ENCODE data around the gene SDS. TPM values are rescaled to one million over a fixed set of nuclear protein-coding genes. Genes with fewer than 3 reads are reported as not detected.
"Not testable (repeated sequence)": the region's sequence is repeated elsewhere in the genome, so short reads cannot be mapped to it uniquely, and the experiment has no call there.

Gene SDS
- total RNA-seq, 4 donors from 2014 or later = 0.63 TPM; not detected in 3

DNA sequence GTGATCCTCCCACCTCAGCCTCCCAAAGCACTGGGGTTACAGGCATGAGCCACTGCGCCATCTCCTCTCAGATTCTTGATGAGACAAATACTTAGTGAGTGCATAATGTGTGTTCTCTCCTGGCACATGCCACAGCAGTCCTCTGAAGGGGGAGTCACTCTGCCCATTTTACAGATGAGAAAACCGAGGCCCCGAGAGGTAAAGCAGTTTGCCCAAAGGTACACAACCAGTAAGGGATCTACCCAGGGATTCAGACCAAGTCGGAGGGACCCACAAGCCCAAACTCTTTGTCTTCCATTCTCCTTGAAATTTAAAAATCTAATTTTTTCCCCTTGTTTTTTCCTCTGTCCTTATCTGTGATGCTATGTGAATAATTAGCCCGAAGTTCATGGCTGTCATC lies 39.0 kb downstream of the SDS start:
- WGBS, 2 donors = 98% methylated on average over 5 of the region's 5 CpGs
- intact Hi-C loops (cut with DNase I; ENCODE audit: low total_unique reads) = no loop called here
- TF ChIP-seq, protein P1, sequence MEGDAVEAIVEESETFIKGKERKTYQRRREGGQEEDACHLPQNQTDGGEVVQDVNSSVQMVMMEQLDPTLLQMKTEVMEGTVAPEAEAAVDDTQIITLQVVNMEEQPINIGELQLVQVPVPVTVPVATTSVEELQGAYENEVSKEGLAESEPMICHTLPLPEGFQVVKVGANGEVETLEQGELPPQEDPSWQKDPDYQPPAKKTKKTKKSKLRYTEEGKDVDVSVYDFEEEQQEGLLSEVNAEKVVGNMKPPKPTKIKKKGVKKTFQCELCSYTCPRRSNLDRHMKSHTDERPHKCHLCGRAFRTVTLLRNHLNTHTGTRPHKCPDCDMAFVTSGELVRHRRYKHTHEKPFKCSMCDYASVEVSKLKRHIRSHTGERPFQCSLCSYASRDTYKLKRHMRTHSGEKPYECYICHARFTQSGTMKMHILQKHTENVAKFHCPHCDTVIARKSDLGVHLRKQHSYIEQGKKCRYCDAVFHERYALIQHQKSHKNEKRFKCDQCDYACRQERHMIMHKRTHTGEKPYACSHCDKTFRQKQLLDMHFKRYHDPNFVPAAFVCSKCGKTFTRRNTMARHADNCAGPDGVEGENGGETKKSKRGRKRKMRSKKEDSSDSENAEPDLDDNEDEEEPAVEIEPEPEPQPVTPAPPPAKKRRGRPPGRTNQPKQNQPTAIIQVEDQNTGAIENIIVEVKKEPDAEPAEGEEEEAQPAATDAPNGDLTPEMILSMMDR (IDR thresholded peaks at IDR 0.05) = no peak
- DNase-seq (ENCODE audit: low spot score in 2 of 2) = no peak
- no peak overlapping the region for H3K4me3 ChIP-seq (ENCODE audit: low read depth, poor library complexity, severe bottlenecking)

DNA sequence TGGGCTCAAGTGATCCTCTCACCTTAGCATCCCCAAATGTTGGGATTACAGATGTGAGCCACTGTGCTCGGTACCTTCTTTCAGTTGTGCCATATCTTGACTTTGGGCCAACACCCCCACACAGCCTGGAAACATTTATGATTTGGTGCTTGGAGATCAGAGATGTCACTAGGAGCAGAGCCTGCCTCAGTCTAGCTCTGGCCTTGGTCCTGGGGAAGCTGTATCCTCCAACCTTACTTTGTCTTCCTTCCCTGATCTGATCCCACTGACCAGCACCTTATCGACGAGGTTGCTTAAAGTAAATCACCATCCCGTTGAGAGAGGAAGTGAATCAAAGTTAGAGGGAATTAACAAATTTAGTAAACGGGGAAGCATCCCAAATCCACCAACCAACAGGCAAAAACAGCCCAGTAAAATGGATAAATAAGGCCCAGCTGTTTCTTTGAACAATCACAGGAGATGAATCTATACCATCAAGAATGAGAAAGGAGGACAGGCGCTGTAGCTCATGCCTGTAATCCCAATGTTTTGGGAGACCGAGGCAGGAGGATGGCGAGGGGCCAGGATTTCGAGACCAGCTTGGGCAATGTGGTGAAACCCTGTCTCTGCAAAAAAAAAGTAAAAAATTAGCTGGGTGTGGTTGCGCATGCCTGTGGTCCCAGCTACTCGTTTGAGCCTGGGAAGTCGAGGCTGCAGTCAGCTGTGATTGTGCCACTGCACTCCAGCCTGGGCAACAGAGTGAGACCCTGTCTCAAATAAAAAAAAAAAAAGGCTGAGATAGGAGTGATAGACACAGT lies 41.9 kb downstream of the SDS start:
- intact Hi-C loops (cut with DNase I; ENCODE audit: low total_unique reads) = no loop called here
- H3K4me3 ChIP-seq (ENCODE audit: low read depth, poor library complexity, severe bottlenecking) = no peak overlapping the region
- 58 to 59% methylated on average over 12 of the region's 12 CpGs for WGBS, 2 donors
- peak in 1 of 2 donors; percentile 88 for DNase-seq (ENCODE audit: low spot score in 2 of 2)
- TF ChIP-seq POLR2A (IDR thresholded peaks at IDR 0.05) = no peak
- TF ChIP-seq, protein P1 (IDR thresholded peaks at IDR 0.05) = no peak

DNA sequence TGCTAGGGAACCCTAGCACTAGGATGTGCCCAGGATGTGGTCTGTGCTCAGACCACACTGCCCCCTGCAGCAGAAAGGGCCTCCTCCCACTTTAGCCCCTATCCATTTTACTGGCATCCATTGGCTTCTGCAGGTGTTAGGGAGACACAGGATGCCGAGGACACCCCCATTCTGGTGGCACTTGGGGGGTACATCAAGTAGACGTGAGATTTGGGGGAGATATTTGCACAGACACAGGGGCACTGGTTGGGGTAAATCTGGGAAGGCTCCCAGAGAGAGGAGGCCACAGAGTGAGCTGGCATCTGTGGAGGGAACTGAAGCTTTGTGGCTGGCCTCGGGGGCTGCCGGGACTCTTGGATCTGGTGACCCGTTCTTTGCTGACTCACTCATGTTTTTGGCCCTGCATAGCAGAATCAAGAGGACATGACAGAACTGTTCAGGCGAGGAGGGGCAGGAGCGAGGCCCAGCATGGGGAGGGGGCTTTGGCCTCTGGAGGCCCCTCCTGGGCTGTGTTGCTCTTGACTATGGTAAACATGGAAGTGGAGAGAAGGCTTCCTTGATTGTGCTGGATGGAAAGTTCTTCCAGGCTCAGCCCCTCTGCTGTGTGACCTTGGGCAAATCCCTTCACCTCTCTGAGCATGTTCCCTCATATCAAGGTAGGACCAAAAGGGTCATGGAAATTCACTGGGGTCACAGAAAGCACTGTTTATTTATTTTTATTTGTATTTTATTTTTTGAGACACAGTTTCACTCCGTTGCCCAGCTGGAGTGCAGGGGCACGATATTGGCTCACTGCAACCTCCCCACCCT lies 43.5 kb downstream of the SDS start:
- intact Hi-C loops (cut with DNase I; ENCODE audit: low total_unique reads) = no loop called here
- no peak for TF ChIP-seq POLR2A (IDR thresholded peaks at IDR 0.05)
- TF ChIP-seq, protein P1 (IDR thresholded peaks at IDR 0.05) = no peak
- DNase-seq (ENCODE audit: low spot score in 2 of 2) = peak in 1 of 2 donors; percentile 22
- H3K4me3 ChIP-seq (ENCODE audit: low read depth, poor library complexity, severe bottlenecking) = no peak overlapping the region
- WGBS, 2 donors = 60 to 64% methylated on average over 9 of the region's 9 CpGs

DNA sequence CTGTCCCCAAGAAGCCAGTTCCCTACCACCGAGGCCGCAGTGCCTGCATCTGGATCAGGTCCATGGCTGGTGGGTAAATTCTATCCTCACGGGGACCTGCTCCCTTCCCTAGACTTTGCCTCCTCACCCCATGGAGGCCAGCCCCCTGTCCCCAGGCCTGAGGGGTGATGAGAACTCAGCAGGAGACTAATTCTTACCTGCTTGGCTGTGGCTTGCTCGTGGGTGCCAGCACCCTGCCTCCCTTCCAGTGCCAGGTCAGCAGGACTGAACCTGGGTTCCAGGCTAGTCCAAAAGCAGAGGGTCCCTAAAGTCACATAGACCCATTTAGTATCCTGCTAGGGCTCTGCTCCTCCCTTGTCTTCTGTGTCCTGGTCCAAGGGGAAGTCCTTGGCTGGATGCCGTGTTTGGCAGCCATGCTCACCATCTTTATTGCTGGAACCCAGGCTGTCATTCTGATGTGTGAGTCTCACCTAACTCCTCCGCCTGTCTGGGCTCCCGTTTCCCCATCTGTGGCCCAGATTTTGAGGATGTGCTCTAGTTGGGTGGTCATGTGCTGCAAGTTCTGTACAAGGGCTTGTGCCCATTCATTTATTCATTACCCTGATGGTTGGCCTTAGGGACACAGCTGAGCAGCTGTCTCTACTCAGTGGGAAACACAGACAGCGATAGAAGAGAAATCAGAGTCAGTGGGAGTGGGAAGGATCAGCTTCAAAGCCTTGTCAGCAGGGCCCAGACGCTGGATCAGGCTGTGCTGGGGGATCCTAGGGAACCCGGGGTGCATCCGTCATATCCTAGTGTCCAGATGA lies 44.4 kb downstream of the SDS start:
- 30 to 34% methylated on average over 11 of the region's 11 CpGs for WGBS, 2 donors
- intact Hi-C loops (cut with DNase I; ENCODE audit: low total_unique reads) = no loop called here
- TF ChIP-seq, protein P1 (IDR thresholded peaks at IDR 0.05) = no peak
- TF ChIP-seq POLR2A (IDR thresholded peaks at IDR 0.05) = no peak
- H3K4me3 ChIP-seq (ENCODE audit: low read depth, poor library complexity, severe bottlenecking) = peak overlapping the region; percentile 63
- DNase-seq (ENCODE audit: low spot score in 2 of 2) = peak; percentile 30 to 87

DNA sequence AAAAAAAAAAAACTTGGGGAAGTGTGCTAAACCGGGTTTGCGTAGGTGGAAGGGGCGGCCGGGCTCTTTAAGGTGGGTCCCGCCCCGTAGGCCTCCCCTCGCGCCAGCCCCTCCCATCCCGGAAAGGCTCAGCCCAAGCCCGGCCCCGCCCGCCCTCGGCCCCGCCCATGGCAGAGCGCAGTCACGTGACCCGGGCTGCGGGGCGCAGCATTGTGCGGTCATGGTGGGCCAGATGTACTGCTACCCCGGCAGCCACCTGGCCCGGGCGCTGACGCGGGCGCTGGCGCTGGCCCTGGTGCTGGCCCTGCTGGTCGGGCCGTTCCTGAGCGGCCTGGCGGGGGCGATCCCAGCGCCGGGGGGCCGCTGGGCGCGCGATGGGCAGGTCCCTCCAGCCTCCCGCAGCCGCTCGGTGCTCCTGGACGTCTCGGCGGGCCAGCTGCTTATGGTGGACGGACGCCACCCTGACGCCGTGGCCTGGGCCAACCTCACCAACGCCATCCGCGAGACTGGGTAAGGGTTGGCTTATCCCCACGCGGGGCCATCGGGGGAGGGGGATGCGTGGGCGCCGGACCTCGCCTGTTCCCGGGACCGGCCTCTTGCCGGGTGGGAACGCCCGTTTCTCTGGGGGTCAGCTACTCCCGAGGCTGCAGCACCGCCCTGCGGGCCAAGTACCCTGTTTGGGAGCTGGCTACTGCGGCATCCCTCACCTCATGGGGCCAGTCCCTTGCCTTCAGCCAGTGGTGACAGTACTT lies 45.1 kb downstream of the SDS start, which contains the start of gene PLBD2:
Gene PLBD2, plus strand, starts transcription at position 207 of the 752 bp plus-strand sequence. Its CDS starts 14 bp downstream, at position 221.
- intact Hi-C loops (cut with DNase I; ENCODE audit: low total_unique reads) = no loop called here
- DNase-seq (ENCODE audit: low spot score in 2 of 2) = peak; percentile 92 to 98
- H3K4me3 ChIP-seq (ENCODE audit: low read depth, poor library complexity, severe bottlenecking) = peak within 1 kb of the TSS; percentile 63
- WGBS, 2 donors = 0 to 1% methylated on average over 22 to 25 of the region's 67 CpGs
- no peak for TF ChIP-seq POLR2A (IDR thresholded peaks at IDR 0.05)
- TF ChIP-seq, protein P1 (IDR thresholded peaks at IDR 0.05) = no peak

DNA sequence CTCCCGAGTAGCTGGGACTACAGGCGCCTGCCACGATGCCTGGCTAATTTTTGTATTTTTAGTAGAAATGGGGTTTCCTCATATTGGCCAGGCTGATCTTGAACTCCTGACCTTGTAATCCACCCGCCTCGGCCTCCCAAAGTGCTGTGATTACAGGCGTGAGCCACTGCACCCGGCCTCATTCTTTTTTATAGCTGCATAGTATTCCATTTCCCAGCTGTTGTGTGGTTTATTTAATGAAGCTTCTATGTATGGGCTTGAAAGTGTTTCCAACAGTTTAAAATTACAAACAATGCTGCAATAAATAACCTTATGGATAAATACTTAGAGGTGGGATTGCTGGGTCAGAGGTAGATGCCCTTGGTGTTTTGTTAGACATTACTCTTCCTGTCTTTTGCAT lies 49.5 kb downstream of the SDS start:
- WGBS, 2 donors = 94 to 95% methylated on average over 7 of the region's 7 CpGs
- intact Hi-C loops (cut with DNase I; ENCODE audit: low total_unique reads); DNase-seq (ENCODE audit: low spot score in 2 of 2); H3K4me3 ChIP-seq (ENCODE audit: low read depth, poor library complexity, severe bottlenecking): not testable (repeated sequence)
